ENCODE measurements around the gene INPP5D.

DNA sequence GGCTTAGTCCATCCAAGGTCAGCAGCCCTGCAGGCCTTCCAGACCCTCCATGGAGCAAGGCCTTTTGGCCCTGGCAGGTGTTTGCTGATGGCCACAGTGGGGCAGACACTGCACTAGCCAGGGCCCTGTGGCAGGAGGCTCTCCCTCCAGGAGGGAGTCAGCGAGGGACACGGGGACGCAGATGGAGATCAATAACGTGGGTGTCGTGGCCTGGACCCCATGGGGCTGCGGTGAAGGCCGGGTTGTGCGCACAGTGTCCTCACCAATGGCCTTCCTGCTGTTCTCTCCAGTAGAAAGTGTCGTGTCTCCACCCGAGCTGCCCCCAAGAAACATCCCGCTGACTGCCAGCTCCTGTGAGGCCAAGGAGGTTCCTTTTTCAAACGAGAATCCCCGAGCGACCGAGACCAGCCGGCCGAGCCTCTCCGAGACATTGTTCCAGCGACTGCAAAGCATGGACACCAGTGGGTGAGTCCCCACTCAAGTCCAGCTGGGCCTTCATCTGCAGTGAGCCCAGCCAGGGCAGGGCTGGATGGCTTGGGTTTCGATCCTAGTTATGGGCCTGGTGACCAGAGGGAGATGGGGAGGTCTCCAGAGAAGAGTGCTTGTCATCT lies 65.4 kb downstream of the INPP5D start:
- TF ChIP-seq NCOR1 (IDR thresholded peaks at IDR 0.05; ENCODE audit: borderline replicate concordance, low read length) (no peak), NR2F1 (CRISPR knock-in tag; IDR thresholded peaks at IDR 0.05) (no peak), FIP1L1 (IDR thresholded peaks at IDR 0.05; ENCODE audit: borderline replicate concordance, insufficient read depth, low read depth, low read length) (no peak), POLR2AphosphoS5 (IDR thresholded peaks at IDR 0.05; ENCODE audit: low read depth, low read length) (no peak), HNRNPL (IDR thresholded peaks at IDR 0.05; ENCODE audit: low read depth, low read length) (no peak), MLLT10 (CRISPR knock-in tag; IDR thresholded peaks at IDR 0.05) (no peak), POLR2A (IDR thresholded peaks at IDR 0.05; ENCODE audit: insufficient read depth in 1 of 2, low read depth in 2 of 2, low read length in 2 of 2) (no peak), ZNF12 (CRISPR knock-in tag; IDR thresholded peaks at IDR 0.05) (no peak)
- TF ChIP-seq, protein P1, sequence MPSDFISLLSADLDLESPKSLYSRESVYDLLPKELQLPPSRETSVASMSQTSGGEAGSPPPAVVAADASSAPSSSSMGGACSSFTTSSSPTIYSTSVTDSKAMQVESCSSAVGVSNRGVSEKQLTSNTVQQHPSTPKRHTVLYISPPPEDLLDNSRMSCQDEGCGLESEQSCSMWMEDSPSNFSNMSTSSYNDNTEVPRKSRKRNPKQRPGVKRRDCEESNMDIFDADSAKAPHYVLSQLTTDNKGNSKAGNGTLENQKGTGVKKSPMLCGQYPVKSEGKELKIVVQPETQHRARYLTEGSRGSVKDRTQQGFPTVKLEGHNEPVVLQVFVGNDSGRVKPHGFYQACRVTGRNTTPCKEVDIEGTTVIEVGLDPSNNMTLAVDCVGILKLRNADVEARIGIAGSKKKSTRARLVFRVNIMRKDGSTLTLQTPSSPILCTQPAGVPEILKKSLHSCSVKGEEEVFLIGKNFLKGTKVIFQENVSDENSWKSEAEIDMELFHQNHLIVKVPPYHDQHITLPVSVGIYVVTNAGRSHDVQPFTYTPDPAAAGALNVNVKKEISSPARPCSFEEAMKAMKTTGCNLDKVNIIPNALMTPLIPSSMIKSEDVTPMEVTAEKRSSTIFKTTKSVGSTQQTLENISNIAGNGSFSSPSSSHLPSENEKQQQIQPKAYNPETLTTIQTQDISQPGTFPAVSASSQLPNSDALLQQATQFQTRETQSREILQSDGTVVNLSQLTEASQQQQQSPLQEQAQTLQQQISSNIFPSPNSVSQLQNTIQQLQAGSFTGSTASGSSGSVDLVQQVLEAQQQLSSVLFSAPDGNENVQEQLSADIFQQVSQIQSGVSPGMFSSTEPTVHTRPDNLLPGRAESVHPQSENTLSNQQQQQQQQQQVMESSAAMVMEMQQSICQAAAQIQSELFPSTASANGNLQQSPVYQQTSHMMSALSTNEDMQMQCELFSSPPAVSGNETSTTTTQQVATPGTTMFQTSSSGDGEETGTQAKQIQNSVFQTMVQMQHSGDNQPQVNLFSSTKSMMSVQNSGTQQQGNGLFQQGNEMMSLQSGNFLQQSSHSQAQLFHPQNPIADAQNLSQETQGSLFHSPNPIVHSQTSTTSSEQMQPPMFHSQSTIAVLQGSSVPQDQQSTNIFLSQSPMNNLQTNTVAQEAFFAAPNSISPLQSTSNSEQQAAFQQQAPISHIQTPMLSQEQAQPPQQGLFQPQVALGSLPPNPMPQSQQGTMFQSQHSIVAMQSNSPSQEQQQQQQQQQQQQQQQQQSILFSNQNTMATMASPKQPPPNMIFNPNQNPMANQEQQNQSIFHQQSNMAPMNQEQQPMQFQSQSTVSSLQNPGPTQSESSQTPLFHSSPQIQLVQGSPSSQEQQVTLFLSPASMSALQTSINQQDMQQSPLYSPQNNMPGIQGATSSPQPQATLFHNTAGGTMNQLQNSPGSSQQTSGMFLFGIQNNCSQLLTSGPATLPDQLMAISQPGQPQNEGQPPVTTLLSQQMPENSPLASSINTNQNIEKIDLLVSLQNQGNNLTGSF (CRISPR knock-in tag; IDR thresholded peaks at IDR 0.05) = no peak
- TF ChIP-seq, protein P2, sequence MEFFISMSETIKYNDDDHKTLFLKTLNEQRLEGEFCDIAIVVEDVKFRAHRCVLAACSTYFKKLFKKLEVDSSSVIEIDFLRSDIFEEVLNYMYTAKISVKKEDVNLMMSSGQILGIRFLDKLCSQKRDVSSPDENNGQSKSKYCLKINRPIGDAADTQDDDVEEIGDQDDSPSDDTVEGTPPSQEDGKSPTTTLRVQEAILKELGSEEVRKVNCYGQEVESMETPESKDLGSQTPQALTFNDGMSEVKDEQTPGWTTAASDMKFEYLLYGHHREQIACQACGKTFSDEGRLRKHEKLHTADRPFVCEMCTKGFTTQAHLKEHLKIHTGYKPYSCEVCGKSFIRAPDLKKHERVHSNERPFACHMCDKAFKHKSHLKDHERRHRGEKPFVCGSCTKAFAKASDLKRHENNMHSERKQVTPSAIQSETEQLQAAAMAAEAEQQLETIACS (CRISPR knock-in tag; IDR thresholded peaks at IDR 0.05) = no peak
